Stimulated activated CD4-positive, alpha-beta T cell treated with anti-CD3 and anti-CD28 coated beads, Interleukin-1b, Interleukin-23, amount 100 ng/mL, for 24 hours (primary cell): ENCODE results near the gene SPAG9.
"Not testable (repeated sequence)": the region's sequence is repeated elsewhere in the genome, so short reads cannot be mapped to it uniquely, and the experiment has no call there.

ENCODE experiments used
- DNase-seq, 4 experiments: peaks; one replicate each; pipeline ENCODE4 v3.0.0-alpha.2; 2020; ENCODE audit warnings: low read depth in 4 of 4, low spot score in 1 of 4

SPAG9 gene

DNA sequence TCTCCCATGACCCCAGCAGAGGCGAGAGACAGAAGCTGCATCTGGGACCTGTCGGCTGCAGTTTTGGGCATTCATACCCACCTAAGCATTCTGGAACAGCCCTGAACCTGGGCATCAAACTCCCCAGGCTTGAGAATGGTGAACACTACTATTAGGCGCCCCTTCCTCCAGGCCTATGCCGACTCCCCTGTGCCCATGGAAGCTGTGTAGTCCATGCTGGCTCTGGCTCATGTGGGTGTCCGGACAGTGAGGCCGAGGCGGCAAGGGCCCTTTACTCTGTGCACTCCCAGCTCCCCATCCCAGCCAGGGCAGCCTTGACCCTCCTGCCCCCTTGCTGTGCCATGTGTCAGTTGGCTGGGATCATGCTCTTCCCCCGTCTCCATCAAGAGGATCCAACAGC is 165.5 kb downstream of the SPAG9 start:
- DNase-seq: no peak

DNA sequence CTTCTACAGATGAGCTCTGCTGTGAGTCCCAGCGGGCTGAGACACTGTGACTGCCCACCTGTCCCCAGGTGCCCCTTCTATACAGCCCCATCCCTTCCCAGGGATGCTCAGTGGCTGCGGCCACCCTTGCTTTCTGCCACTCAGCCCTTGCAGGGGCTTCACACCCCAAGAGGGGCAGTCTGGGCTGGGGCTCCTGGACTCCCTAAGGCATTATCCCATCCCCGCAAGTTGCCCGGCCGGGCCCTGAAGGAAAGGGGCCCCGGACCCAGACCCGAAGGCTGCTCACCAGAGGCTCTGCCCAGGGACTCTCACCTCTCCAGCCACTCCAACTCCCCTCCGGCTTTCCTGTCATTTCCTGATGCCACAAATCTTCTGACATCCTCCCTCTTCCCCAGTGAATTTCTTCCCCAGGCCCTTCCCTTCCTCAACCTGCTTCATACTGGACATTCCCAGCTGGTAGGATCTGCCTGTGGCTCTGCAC is 166.0 kb downstream of the SPAG9 start:
- no peak for DNase-seq

- no peak for DNase-seq
Observed at GRCh38 chr17:50953831-50954601, 166.7 kb downstream of the SPAG9 start.

GRCh38 chr17:50953518-50953830 is 167.2 kb downstream of the SPAG9 start:
- no peak for DNase-seq

- no peak for DNase-seq
Observed at GRCh38 chr17:50952889-50953288, 167.8 kb downstream of the SPAG9 start.

DNA sequence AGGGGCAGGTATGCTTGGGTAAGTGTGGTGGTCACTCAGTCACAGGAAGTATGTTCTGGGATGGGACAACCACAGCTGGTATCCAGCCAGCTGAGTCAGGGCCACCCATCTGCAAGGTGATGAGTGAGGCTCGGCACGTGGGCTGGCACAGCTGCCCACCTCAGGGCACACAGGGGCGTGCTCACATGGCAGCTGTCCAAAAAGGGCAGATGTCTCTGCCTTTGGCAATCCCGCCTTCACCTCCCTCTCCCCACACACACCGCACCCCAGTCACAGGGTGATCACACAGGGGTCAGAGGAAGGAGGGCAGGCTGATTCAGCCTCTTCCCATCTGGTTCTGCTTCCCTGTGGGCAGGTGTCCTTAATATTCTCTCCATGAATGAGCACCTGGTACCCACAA is 168.7 kb downstream of the SPAG9 start:
- DNase-seq: no peak

- DNase-seq: peak in 2 of 4 experiments; percentile 21 to 25
Observed at GRCh38 chr17:50949989-50950877, 170.4 kb downstream of the SPAG9 start.

DNA sequence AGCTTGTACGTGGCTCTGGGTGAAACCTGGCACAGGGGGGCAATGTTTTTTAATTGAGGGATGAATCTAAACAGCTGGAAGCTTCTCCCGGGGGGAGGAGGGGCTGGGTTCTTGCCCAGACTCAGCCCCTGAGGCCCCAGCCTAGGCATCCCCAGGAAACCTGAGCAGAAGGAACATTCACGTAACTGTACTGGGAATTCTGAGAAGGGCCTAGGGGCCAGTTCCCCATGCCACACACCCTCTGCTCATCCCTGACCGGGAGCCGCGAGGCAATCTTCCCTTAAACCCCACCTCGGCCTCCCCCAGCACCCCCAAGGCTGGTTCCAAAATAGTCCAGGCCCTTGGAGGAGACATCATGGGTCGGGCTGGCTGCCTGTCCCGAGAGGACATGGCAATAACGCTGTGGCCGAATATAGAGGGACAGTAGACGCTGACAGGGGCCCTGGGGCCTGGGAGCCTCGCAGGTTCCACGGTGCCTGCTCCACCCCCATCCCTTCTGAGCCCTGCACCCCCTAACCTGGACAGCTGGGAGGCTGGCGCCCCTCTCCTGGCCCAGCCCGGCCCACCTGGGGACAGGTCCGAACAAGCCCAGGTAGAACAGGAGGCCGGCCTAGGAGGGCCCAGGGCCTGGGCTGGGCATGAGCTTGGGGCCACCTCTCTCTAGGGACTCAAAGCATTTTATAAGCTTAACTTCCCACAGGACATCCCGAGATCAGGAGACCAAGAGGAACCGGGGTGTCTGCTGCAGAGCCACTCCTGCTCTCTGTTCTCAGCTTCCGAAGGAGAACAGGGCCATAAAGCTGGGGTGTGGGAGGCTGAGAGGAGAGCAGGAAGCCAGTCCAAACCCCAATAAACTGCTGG is 171.3 kb downstream of the SPAG9 start:
- no peak for DNase-seq

- DNase-seq: no peak
Observed at GRCh38 chr17:50948711-50949110, 172.0 kb downstream of the SPAG9 start.

- no peak for DNase-seq
Observed at GRCh38 chr17:50947782-50948543, 172.7 kb downstream of the SPAG9 start.

- DNase-seq: no peak
Observed at GRCh38 chr17:50946891-50947781, 173.5 kb downstream of the SPAG9 start.

DNA sequence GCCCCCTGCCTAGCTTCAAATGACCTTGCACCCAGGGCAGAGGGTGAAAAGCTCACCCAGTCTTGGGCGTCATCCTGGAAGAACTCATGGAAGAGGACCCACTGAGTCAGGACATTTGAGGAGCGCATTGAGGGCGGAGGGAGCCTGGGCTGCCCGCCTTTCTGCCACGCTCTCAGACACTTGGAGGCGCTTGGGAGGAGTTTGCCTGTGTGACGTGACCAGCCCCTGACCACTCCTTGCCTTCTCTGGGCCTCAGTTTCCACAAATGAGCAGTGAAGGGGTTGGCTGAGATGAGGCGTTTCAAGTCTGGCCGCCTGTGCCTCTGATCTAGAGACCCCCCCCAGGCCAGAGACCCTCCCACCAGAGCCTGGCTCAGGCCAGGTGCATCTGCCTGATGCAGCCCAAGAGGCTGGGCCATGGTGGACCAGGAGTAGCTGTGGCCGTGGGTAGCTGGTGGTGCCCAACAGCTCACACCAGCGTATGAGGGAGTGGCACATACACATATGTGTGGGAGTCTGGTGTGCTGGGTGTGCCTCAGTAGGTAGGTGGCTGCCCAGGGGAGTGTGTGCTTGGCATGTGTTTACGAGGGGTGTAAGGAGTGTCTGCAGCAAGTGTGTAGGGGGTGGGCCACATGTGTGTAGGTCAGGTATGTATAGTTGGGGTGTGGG is 174.3 kb downstream of the SPAG9 start:
- no peak for DNase-seq

DNA sequence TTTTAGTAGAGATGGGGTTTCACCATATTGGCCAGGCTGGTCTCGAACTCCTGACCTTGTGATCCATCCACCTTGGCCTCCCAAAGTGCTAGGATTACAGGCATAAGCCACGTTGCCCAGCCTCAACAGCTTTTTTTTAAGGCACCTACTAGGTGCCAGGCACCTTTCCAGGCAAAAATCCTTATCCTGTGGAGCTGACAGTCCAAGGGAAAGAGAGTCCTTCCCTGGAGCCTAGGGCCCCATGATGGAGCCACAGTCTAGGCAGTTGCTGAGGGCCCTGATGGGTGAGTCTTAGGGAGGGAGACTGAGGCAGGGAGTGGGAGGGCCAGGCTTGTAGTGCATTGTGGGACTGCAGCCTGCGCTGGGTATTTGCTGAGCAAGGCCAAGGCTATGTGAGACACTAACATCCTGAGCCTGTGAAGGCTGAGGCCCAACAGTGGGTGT is 174.9 kb downstream of the SPAG9 start:
- no peak for DNase-seq

DNA sequence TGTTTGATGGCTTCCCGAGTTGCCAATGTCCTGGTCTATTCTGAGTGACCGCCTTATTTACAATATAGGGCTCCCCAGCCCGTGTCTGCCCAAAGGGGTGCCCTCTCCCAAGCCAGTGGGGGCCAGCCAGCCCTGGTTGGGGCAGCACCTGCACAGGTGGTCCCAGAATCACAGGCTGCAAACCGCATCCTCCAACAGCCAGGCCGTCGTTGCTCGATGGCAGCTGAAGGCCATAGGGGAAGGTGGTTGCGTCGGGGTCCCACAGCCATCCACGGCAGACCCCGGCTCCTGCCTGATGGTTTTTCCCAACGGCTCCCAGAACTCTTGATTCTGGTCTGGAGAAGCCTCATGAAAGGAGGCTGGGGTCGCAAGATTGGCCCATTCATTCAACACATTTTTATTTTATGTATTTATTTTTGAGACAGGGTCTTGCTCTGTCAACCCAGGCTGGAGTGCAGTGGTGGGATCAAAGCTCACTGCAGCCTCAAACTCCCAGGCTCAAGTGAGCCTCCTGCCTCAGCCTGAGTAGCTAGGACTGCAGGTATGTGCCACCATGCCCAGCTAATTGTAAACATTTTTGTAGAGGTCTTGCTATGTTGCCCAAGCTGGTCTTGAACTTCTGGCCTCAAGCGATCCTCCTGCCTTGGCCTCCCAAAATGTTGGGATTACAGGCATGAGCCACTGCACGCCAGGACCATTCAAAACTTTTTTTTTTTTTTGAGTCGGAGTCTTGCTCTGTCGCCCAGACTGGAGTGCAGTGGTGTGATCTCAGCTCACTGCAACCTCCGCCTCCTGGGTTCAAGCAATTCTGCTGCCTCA is 175.6 kb downstream of the SPAG9 start:
- DNase-seq: no peak

- peak in 3 of 4 experiments; percentile 55 to 75 (median 65) for DNase-seq
Observed at GRCh38 chr17:50944054-50944901, 176.4 kb downstream of the SPAG9 start.

DNA sequence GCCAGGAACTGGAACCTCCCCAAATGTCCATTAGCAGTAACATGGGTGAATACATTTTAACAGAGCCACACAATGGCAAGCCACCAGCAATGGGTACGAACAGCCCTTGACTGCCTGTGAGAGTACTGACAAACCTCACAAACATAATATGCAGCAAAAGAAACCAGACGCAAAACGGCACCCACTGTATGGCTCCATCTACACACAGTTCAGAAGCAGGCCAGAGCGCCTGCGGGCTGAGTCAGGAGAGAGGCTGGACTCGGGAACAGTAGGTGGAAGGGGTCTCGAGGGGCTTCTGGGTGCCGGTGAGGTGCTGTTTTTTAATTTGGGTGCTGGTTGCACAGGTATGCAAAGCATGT is 177.1 kb downstream of the SPAG9 start:
- no peak for DNase-seq

DNA sequence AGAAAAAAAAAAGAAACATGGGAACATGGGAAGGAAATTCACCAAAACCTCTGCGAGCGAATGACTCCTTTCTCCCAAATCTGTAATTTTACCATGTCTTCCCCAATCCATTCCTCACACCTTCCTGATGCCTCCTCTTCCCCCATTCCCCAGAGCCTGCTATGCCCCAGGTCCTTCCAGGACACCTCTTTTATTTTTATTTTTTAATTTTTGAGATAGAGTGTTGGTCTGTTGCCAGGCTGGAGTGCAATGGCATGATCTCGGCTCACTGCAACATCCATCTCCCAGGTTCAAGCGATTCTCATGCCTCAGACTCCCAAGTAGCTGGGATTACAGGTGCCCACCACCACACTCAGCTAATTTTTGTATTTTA is 179.0 kb downstream of the SPAG9 start:
- DNase-seq: not testable (repeated sequence)
